ENCODE data around the gene ATP2B1.

The ATP2B1 gene

GRCh38 chr12:89709995-89710872, 1.6 kb upstream of the ATP2B1 start:
- Histone ChIP-seq H3K27me3 (ENCODE audit: control insufficient read depth, insufficient read depth, low read length) (no peaks in the 10 kb centered on the region), H3K36me3 (ENCODE audit: control insufficient read depth, insufficient read depth, low read length) (no peaks in the 10 kb centered on the region), H3K9me3 (ENCODE audit: control insufficient read depth, low read length) (no peaks in the 10 kb centered on the region), H3K9ac (ENCODE audit: low read length) (peak overlapping the region; percentile 94), H3K4me1 (ENCODE audit: control insufficient read depth, insufficient read depth, low read length) (no peaks in the 10 kb centered on the region), H3K4me3 (ENCODE audit: low read length) (peak overlapping the region; percentile 88)

DNA sequence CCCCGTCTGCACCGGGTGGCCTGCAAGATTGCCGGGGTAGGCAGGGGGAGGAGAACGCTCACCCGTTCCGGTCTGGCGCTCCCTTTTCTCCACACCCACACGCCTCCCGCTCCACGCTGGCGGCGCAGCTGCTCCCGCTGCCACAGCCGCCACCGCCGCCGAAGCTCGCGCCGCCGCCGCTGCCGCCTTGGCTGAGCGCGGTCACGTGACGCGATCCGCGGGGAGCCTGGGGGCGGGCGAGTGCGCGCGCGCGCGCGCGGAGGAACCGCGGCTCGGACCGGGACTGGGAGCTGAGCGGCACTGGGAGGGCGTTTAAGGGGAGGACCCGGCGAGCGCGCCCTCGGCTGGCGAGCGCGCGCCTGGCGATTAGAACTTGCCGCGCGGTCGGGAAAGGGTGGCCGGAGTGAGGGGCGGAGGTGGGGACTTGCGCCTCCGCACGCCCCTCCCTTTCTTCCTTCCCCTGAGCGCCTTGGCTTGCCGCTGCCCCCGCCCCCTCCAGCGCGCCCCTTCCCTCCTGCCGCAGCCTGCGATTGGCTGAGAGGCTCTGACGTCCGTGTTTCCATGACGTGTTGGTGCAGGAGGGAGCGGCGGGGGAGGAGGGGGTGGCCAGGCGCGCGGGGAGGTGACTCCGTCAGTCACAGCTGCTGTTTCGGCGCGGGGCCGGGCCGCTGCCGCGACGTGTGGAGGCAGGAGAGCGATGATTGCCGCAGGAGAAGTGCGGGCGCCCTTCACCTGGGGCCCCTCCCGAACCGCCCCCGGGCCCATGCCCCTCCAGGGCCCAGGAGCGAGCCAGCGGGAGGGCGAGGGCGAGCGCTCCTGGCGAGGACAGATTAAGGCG, 738 bp upstream of the ATP2B1 start:
- peak overlapping the region; percentile 88 for H3K4me3 ChIP-seq (ENCODE audit: low read length)
- H3K9ac ChIP-seq (ENCODE audit: low read length): peak overlapping the region; percentile 94
- no peaks in the 10 kb centered on the region for H3K36me3 ChIP-seq (ENCODE audit: control insufficient read depth, insufficient read depth, low read length)
- H3K27me3 ChIP-seq (ENCODE audit: control insufficient read depth, insufficient read depth, low read length): no peaks in the 10 kb centered on the region
- no peaks in the 10 kb centered on the region for H3K9me3 ChIP-seq (ENCODE audit: control insufficient read depth, low read length)
- H3K4me1 ChIP-seq (ENCODE audit: control insufficient read depth, insufficient read depth, low read length): no peaks in the 10 kb centered on the region

- Histone ChIP-seq H3K9ac (ENCODE audit: low read length) (peak overlapping the region; percentile 91), H3K27me3 (ENCODE audit: control insufficient read depth, insufficient read depth, low read length) (no peaks in the 10 kb centered on the region), H3K4me1 (ENCODE audit: control insufficient read depth, insufficient read depth, low read length) (no peaks in the 10 kb centered on the region), H3K9me3 (ENCODE audit: control insufficient read depth, low read length) (no peaks in the 10 kb centered on the region), H3K36me3 (ENCODE audit: control insufficient read depth, insufficient read depth, low read length) (no peaks in the 10 kb centered on the region), H3K4me3 (ENCODE audit: low read length) (peak overlapping the region; percentile 86)
Measured at GRCh38 chr12:89707703-89708564, 704 bp downstream of the ATP2B1 start.

GRCh38 chr12:89706986-89707702, 1.5 kb downstream of the ATP2B1 start:
- peak overlapping the region; percentile 91 for H3K9ac ChIP-seq (ENCODE audit: low read length)
- H3K9me3 ChIP-seq (ENCODE audit: control insufficient read depth, low read length): no peaks in the 10 kb centered on the region
- H3K4me1 ChIP-seq (ENCODE audit: control insufficient read depth, insufficient read depth, low read length): no peaks in the 10 kb centered on the region
- H3K36me3 ChIP-seq (ENCODE audit: control insufficient read depth, insufficient read depth, low read length): no peaks in the 10 kb centered on the region
- peak overlapping the region; percentile 86 for H3K4me3 ChIP-seq (ENCODE audit: low read length)
- H3K27me3 ChIP-seq (ENCODE audit: control insufficient read depth, insufficient read depth, low read length): no peaks in the 10 kb centered on the region

GRCh38 chr12:89706551-89706950, 2.1 kb downstream of the ATP2B1 start:
- Histone ChIP-seq H3K9me3 (ENCODE audit: control insufficient read depth, low read length) (no peaks in the 10 kb centered on the region), H3K9ac (ENCODE audit: low read length) (no peak overlapping the region), H3K4me1 (ENCODE audit: control insufficient read depth, insufficient read depth, low read length) (no peaks in the 10 kb centered on the region), H3K27me3 (ENCODE audit: control insufficient read depth, insufficient read depth, low read length) (no peaks in the 10 kb centered on the region), H3K4me3 (ENCODE audit: low read length) (no peak overlapping the region), H3K36me3 (ENCODE audit: control insufficient read depth, insufficient read depth, low read length) (no peaks in the 10 kb centered on the region)

GRCh38 chr12:89704457-89704856, 4.2 kb downstream of the ATP2B1 start:
- Histone ChIP-seq H3K9ac (ENCODE audit: low read length) (no peak overlapping the region), H3K4me1 (ENCODE audit: control insufficient read depth, insufficient read depth, low read length) (peaks cover 5% of the 10 kb centered on the region), H3K27me3 (ENCODE audit: control insufficient read depth, insufficient read depth, low read length) (no peaks in the 10 kb centered on the region), H3K36me3 (ENCODE audit: control insufficient read depth, insufficient read depth, low read length) (no peaks in the 10 kb centered on the region), H3K4me3 (ENCODE audit: low read length) (no peak overlapping the region), H3K9me3 (ENCODE audit: control insufficient read depth, low read length) (no peaks in the 10 kb centered on the region)

DNA sequence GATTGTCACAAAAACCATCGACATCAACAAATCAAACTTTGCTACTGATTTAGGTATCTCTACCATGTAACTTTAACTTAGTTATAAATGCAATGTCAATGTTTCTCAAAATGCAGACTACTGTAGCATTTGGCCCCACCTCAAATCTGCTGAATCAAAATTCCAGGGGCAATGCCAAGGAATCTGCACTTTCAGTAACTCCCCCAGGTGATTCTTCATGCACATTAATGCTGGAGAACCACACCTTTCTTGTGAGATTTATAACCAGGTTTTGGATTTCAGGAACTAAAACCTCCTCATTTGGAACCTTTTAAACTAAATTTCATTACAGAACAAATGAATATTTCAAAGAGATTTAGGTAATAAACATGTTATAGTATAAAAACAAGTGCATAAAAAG, 4.9 kb downstream of the ATP2B1 start:
- Histone ChIP-seq H3K4me3 (ENCODE audit: low read length) (no peak overlapping the region), H3K4me1 (ENCODE audit: control insufficient read depth, insufficient read depth, low read length) (peaks cover 5% of the 10 kb centered on the region), H3K9me3 (ENCODE audit: control insufficient read depth, low read length) (no peaks in the 10 kb centered on the region), H3K36me3 (ENCODE audit: control insufficient read depth, insufficient read depth, low read length) (no peaks in the 10 kb centered on the region), H3K27me3 (ENCODE audit: control insufficient read depth, insufficient read depth, low read length) (no peaks in the 10 kb centered on the region), H3K9ac (ENCODE audit: low read length) (no peak overlapping the region)

DNA sequence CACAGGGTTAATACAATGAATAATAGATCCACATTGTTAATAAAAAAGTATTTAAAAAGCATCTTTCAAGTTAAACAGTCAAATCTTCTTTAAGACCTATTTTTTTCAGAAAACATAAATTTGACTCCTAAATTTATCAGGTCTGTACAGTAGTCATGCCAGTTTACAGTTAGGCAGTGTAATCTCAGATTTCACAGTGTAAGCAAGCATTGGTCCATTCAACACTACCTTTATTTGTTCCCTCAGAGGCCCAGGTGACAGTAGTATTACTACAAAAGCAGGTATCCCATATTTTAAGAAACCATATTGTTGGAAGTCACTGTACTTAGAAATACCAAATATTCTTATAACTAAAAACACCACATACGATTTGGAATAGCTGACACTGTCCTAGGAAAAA, 6.1 kb downstream of the ATP2B1 start:
- Histone ChIP-seq H3K9ac (ENCODE audit: low read length) (no peak overlapping the region), H3K36me3 (ENCODE audit: control insufficient read depth, insufficient read depth, low read length) (no peaks in the 10 kb centered on the region), H3K9me3 (ENCODE audit: control insufficient read depth, low read length) (no peaks in the 10 kb centered on the region), H3K4me3 (ENCODE audit: low read length) (no peak overlapping the region), H3K27me3 (ENCODE audit: control insufficient read depth, insufficient read depth, low read length) (no peaks in the 10 kb centered on the region), H3K4me1 (ENCODE audit: control insufficient read depth, insufficient read depth, low read length) (peaks cover 5% of the 10 kb centered on the region)

- no peak overlapping the region for H3K9ac ChIP-seq (ENCODE audit: low read length)
- H3K36me3 ChIP-seq (ENCODE audit: control insufficient read depth, insufficient read depth, low read length): no peaks in the 10 kb centered on the region
- H3K27me3 ChIP-seq (ENCODE audit: control insufficient read depth, insufficient read depth, low read length): no peaks in the 10 kb centered on the region
- H3K4me1 ChIP-seq (ENCODE audit: control insufficient read depth, insufficient read depth, low read length): peaks cover 5% of the 10 kb centered on the region
- no peak overlapping the region for H3K4me3 ChIP-seq (ENCODE audit: low read length)
- no peaks in the 10 kb centered on the region for H3K9me3 ChIP-seq (ENCODE audit: control insufficient read depth, low read length)
Measured at GRCh38 chr12:89701606-89702206, 6.9 kb downstream of the ATP2B1 start.

DNA sequence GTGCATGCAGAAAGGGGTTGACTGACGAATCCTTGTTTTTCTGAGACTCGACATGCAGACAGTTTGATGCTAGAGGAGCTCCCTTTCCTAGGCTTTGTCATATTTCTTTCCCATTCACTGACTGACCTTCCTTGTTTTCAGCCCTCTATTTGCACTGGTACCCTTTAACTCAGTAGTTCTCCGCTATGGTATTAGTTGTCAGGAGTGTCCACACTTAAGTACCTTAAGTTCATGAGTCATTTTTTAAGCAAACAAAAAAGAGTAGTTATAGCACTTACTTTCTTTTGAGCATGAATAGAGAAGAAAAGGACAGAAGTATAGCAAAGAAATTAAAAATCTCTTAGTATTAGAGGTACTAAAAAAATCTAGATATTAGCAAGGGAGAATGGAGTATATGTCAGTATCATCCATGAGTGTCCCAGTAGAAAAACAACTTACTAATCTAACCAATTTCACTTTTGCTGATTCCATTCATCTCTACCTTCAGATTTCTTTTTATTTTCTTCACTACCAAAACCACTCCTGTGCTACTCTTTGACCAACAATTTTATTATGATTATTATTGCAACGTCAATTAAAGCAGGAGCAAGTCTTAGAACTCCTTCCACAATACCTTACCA, 8.3 kb downstream of the ATP2B1 start:
- H3K27me3 ChIP-seq (ENCODE audit: control insufficient read depth, insufficient read depth, low read length): no peaks in the 10 kb centered on the region
- no peak overlapping the region for H3K9ac ChIP-seq (ENCODE audit: low read length)
- H3K36me3 ChIP-seq (ENCODE audit: control insufficient read depth, insufficient read depth, low read length): no peaks in the 10 kb centered on the region
- no peaks in the 10 kb centered on the region for H3K9me3 ChIP-seq (ENCODE audit: control insufficient read depth, low read length)
- H3K4me1 ChIP-seq (ENCODE audit: control insufficient read depth, insufficient read depth, low read length): peaks cover 5% of the 10 kb centered on the region
- no peak overlapping the region for H3K4me3 ChIP-seq (ENCODE audit: low read length)

Data from mucosa of stomach (tissue), 1 donor.